ENCODE measurements around the gene COL6A2. TPM values are rescaled to one million over a fixed set of nuclear protein-coding genes. Genes with fewer than 3 reads are reported as not detected.
A peak's percentile ranks its signal among the peaks of the same experiment; 100 is the strongest.

COL6A2 gene
- total RNA-seq, 1 donor from 2014 or later, result 5.2 TPM

- no peak overlapping the region for H3K4me3 ChIP-seq
- H3K4me1 ChIP-seq, result no peaks in the 10 kb centered on the region
- H3K27ac ChIP-seq, result no peak overlapping the region
- no peaks in the 10 kb centered on the region for H3K36me3 ChIP-seq
- Mint-ChIP-seq H3K36me3 (peaks cover 6% of the 10 kb centered on the region), H3K27me3 (ENCODE audit: insufficient read depth, low read depth) (peaks cover 18% of the 10 kb centered on the region), H3K27ac (no peak overlapping the region), H3K4me1 (no peaks in the 10 kb centered on the region), H3K4me3 (peak overlapping the region; percentile 32), H3K9me3 (peaks cover 41% of the 10 kb centered on the region)
- no peaks in the 10 kb centered on the region for H3K9me3 ChIP-seq (ENCODE audit: low read depth)
- TF ChIP-seq EZH2 (IDR thresholded peaks at IDR 0.05), result no peak
- TF ChIP-seq EZH2phosphoT487 (IDR thresholded peaks at IDR 0.05), result no peak
- TF ChIP-seq, protein P1, sequence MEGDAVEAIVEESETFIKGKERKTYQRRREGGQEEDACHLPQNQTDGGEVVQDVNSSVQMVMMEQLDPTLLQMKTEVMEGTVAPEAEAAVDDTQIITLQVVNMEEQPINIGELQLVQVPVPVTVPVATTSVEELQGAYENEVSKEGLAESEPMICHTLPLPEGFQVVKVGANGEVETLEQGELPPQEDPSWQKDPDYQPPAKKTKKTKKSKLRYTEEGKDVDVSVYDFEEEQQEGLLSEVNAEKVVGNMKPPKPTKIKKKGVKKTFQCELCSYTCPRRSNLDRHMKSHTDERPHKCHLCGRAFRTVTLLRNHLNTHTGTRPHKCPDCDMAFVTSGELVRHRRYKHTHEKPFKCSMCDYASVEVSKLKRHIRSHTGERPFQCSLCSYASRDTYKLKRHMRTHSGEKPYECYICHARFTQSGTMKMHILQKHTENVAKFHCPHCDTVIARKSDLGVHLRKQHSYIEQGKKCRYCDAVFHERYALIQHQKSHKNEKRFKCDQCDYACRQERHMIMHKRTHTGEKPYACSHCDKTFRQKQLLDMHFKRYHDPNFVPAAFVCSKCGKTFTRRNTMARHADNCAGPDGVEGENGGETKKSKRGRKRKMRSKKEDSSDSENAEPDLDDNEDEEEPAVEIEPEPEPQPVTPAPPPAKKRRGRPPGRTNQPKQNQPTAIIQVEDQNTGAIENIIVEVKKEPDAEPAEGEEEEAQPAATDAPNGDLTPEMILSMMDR (IDR thresholded peaks at IDR 0.05), result no peak
- no peak overlapping the region for H3K4me2 ChIP-seq
- H3K79me2 ChIP-seq (ENCODE audit: low read depth), result no peaks in the 10 kb centered on the region
- DNase-seq (ENCODE audit: low spot score), result no peak
- no peaks in the 10 kb centered on the region for H3K27me3 ChIP-seq
- no peak overlapping the region for H2AFZ ChIP-seq (replicated peaks)
- no peak overlapping the region for H3K9ac ChIP-seq
- H3F3A ChIP-seq (ENCODE audit: low read depth), result no peaks in the 10 kb centered on the region
- H4K20me1 ChIP-seq (ENCODE audit: low read depth), result no peaks in the 10 kb centered on the region
These were observed 6.8 kb upstream of the COL6A2 start for GRCh38 chr21:46091118-46091517.

- Histone ChIP-seq H3K36me3 (no peaks in the 10 kb centered on the region), H3K9me3 (ENCODE audit: low read depth) (no peaks in the 10 kb centered on the region), H3F3A (ENCODE audit: low read depth) (no peaks in the 10 kb centered on the region), H3K9ac (no peak overlapping the region), H3K4me3 (no peak overlapping the region), H2AFZ (replicated peaks) (no peak overlapping the region), H3K4me1 (no peaks in the 10 kb centered on the region), H4K20me1 (ENCODE audit: low read depth) (no peaks in the 10 kb centered on the region), H3K4me2 (no peak overlapping the region), H3K27ac (no peak overlapping the region), H3K79me2 (ENCODE audit: low read depth) (no peaks in the 10 kb centered on the region), H3K27me3 (peaks cover 5% of the 10 kb centered on the region)
- no peak for DNase-seq (ENCODE audit: low spot score)
- no peak overlapping the region for H3K4me3 Mint-ChIP-seq
- peaks cover 6% of the 10 kb centered on the region for H3K36me3 Mint-ChIP-seq
- no peak overlapping the region for H3K27ac Mint-ChIP-seq
- H3K27me3 Mint-ChIP-seq (ENCODE audit: insufficient read depth, low read depth), result peaks cover 21% of the 10 kb centered on the region
- peaks cover 38% of the 10 kb centered on the region for H3K9me3 Mint-ChIP-seq
- H3K4me1 Mint-ChIP-seq, result no peaks in the 10 kb centered on the region
- TF ChIP-seq EZH2 (IDR thresholded peaks at IDR 0.05), result no peak
- TF ChIP-seq, protein P1 (IDR thresholded peaks at IDR 0.05), result no peak
- no peak for TF ChIP-seq EZH2phosphoT487 (IDR thresholded peaks at IDR 0.05)
These were observed 6.3 kb upstream of the COL6A2 start for GRCh38 chr21:46091631-46092025.

DNA sequence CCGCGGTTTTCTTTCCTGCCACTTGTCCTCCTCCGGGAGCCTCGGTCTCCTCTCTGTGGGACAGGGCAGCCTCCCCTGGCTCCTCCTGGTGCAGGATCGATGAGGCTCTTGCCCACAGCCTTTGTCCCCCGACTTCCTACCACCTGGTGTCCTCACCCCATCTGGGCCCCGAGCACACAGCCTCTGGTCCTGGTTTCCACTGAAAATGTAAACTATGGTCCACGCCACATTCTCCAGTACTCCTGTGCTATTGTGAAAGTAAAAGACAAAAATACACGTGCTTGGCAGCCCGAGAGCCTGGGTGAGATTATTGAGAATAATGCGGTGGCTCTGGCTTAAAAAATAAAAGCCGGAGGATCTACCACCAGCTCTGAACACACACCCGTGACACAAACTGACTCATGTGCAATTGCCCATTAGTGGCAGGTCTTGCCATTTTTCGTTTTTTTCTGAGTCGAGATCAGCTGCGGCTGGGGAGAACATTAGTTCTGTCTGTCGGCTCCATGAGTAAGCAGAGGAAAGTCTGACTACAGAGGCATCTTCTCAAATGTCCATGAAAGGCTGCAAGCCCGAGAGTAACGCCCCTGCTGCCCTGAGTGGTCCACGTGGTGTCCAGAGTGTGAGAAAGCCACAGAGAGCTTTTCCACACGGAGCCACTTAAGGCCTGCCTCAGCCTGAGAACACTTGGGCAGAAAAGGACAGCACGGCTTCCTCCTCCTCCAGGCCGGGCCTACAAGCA, 5.7 kb upstream of the COL6A2 start:
- no peaks in the 10 kb centered on the region for H3K4me1 ChIP-seq
- H3K9ac ChIP-seq, result no peak overlapping the region
- H3K4me3 Mint-ChIP-seq, result no peak overlapping the region
- H3K9me3 ChIP-seq (ENCODE audit: low read depth), result no peaks in the 10 kb centered on the region
- TF ChIP-seq, protein P1 (IDR thresholded peaks at IDR 0.05), result no peak
- TF ChIP-seq EZH2 (IDR thresholded peaks at IDR 0.05), result no peak
- TF ChIP-seq EZH2phosphoT487 (IDR thresholded peaks at IDR 0.05), result no peak
- H3K4me3 ChIP-seq, result no peak overlapping the region
- H3F3A ChIP-seq (ENCODE audit: low read depth), result no peaks in the 10 kb centered on the region
- H3K79me2 ChIP-seq (ENCODE audit: low read depth), result no peaks in the 10 kb centered on the region
- H3K27ac Mint-ChIP-seq, result no peak overlapping the region
- no peak overlapping the region for H3K4me2 ChIP-seq
- DNase-seq (ENCODE audit: low spot score), result no peak
- no peaks in the 10 kb centered on the region for H4K20me1 ChIP-seq (ENCODE audit: low read depth)
- no peak overlapping the region for H3K27ac ChIP-seq
- H2AFZ ChIP-seq (replicated peaks), result no peak overlapping the region
- peaks cover 3% of the 10 kb centered on the region for H3K4me1 Mint-ChIP-seq
- peaks cover 24% of the 10 kb centered on the region for H3K27me3 Mint-ChIP-seq (ENCODE audit: insufficient read depth, low read depth)
- peaks cover 11% of the 10 kb centered on the region for H3K27me3 ChIP-seq
- H3K36me3 Mint-ChIP-seq, result peaks cover 6% of the 10 kb centered on the region
- peaks cover 33% of the 10 kb centered on the region for H3K9me3 Mint-ChIP-seq
- H3K36me3 ChIP-seq, result no peaks in the 10 kb centered on the region

Data from neural progenitor cell (in vitro differentiated cells).